Measurements from ENCODE around the gene GNB5.
"Not testable (repeated sequence)": the region's sequence is repeated elsewhere in the genome, so short reads cannot be mapped to it uniquely, and the experiment has no call there.

GNB5 gene

GRCh38 chr15:52206446-52206845, 15.3 kb upstream of the GNB5 start:
- no peak for DNase-seq

DNA sequence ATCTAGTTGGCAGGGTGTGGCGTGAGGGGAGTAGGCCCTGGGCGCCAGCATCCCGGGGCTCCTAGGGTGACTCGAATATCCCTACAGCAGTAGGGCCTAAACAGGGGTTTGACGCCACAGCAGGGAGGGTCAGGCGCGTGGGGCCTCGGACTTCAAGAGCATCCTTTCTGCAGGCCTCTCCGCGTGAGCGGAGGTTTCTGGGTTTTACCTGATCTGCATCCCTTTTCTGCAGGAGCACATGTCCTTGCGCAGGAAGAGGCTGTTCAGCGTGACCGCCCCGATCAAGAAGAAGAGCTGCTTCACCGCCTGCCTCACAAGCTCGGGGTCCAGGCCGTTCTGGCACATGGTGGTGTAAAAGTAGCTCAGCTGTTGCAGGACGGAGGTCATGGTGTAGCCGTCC, 13.5 kb upstream of the GNB5 start:
- no peak for DNase-seq

DNA sequence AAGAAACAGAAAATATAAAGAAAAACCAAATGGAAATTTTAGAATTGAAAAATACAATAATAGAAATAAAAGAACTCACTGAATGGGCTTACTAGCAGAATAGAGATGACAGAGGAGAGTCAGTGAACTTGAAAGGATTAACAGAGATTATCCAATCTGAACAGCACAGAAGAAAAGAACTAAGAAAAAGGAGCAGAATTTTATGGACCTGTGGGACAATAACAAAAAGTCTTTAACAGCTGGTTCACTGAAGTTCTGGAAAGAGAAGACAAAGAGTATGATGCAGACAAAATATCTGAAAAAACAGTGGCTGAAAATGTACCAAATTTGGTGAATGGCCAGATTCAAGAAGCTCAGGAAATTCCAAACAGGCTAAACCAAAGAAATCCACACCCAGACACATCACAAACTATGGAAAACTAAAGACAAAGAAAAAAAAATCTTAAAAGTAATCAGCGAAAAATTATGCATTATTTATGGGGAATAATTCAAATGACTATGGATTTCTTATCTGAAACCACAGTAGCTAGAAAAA, 9.7 kb upstream of the GNB5 start:
- DNase-seq, result no peak

- no peak for DNase-seq
Measured at GRCh38 chr15:52199271-52199670, 8.1 kb upstream of the GNB5 start.

DNA sequence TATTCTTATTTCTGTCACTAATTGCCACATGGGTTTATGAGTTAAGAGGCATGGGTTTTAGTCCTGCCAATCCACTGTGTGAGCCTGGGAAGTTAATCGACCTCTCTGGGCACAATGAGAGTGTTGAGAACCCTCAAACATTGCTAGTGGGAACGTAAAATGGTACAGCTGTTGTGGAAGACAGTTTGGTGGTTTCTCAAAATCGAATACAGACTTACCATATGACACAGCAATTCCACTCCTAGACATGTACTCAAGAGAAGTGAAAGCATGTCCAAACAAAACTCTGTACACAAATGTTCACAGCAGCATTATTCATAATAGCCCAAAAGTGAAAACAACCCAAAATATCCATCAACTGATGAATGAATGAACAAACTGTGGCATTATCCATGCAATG, 5.7 kb upstream of the GNB5 start:
- DNase-seq, result no peak

- DNase-seq, result no peak
Measured at GRCh38 chr15:52193791-52194190, 2.6 kb upstream of the GNB5 start.

- no peak for DNase-seq
Measured at GRCh38 chr15:52193321-52193720, 2.1 kb upstream of the GNB5 start.

DNA sequence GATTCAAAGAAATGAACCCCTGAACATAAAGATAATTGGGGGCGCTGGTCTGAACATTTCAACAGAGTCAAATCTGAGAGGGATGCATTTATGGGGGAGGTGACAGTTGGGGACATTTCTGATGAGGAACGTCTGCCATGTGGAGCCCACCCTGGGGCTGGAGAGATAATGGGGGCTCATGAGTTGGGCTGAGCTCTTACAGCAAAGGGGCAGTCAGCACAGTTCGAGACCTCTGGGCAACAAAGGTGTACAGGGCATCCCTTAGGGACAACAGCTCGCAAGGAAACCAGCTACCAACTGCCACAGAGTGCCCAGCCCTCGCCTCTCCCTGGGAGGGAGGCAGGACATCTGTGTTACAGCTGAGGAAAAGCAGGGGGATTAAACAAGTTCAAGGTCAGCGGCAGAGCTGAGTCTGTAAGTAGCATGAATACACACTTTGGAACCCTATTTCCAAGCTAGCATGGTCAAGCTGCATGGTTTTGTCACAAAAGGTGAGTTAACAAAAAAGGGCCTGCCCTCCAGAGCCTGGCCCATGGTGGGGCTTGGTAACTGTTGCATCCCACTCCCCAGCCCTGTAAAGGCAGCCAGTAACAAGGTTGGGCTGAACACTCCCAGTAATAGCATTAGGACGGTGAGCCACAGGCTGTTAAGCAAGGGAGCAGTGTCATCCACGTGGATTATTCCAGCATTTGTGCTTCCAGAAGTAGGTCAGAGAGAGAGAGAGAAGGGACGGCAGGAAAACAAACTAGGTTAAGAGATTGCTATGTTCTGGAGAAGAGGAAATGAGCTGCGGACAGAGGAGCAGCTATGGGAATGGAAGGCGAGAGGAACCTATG, 4.3 kb downstream of the GNB5 start:
- DNase-seq, result no peak

- no peak for DNase-seq
Measured at GRCh38 chr15:52185151-52185561, 6.0 kb downstream of the GNB5 start.

DNA sequence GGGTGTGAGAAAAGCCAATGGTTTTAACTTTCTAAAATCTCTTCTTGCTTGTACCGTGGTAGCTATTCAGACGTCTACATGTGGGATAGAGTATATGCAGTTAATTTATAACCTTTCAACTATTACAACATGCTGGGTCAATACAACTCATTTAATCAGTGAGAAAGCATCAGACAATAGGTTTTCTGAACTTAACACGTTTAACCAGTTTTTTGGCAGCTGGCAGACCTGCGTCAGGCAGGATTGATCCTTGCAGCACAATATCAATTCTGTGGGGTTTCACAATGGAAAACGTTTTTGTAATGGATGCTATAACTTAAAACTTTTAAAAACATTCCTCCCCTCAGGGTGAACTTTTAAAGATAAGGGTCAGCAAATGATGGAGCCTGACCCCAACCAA, 6.5 kb downstream of the GNB5 start:
- no peak for DNase-seq

GRCh38 chr15:52183562-52184173, 7.5 kb downstream of the GNB5 start:
- DNase-seq, result peak; percentile 24 to 38

GRCh38 chr15:52181938-52182780, 9.0 kb downstream of the GNB5 start:
- no peak for DNase-seq

GRCh38 chr15:52180851-52181450, 10.2 kb downstream of the GNB5 start:
- DNase-seq, result no peak

- DNase-seq, result peak in 1 of 2 donors; percentile 37
Measured at GRCh38 chr15:52180196-52180835, 10.9 kb downstream of the GNB5 start.

DNA sequence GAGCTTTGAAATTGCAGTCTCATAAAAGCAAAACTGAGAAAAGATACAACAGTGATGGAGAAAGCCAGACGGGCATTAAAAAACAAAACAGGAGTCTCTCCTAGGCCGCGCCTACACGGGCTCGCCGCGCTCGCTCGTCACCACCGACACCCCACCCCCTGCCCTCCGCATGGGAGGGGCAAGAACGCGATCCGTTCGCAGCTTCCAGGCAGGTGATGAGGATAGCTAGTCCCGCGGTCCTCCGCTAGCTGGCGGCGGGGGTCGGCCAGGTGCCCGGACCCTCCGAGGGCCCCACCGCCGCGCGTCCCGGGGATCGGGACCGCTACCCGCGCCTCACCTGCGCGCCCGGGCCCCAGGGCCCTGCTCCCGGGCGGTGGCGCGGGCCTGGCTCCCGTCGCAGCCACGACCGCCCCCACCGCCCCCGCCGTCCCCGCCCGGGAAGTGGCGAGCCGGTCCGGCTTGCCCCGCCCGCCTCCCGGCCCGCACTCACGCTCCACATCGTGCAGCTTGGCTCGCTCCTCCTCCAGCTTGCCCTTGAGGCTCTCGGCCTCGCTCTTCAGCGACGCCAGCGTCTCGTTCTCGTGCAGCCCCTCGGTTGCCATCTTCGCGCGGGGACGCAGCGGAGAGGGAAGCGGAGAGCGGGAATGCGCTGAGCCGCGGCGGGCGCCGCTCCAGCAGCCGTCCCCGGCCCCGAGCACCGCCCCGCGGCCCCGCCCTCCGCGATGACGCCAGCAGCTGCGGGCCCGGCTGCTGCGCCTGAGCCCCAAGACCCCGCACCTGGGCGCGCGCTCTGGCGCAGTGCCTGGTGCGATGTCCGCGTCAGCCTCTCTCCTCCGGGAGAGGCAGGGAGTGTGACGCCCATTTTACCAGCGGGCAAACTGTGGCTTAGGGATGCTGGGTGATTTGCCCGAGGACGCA, 11.7 kb downstream of the GNB5 start:
- DNase-seq, result peak; percentile 88

GRCh38 chr15:52178765-52179164, 12.4 kb downstream of the GNB5 start:
- no peak for DNase-seq

DNA sequence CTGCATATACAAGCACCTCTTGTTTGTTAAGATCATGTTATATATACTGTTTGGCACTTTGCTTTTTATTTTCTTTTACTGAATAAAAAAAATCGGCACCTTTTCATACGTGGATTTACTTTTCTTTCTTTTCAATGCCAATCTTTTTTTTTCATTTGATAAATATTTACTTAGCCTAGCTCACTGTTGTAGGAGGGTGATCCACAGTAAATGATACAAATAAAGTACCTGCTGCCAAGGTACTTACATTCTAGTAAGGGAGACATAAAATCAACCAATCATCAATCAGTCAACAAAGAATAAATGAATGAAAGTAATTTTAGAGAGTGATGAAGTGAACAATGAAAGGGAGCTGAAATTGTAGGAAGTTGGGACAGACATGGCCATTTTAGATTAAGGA, 18.3 kb downstream of the GNB5 start:
- DNase-seq, result no peak

DNA sequence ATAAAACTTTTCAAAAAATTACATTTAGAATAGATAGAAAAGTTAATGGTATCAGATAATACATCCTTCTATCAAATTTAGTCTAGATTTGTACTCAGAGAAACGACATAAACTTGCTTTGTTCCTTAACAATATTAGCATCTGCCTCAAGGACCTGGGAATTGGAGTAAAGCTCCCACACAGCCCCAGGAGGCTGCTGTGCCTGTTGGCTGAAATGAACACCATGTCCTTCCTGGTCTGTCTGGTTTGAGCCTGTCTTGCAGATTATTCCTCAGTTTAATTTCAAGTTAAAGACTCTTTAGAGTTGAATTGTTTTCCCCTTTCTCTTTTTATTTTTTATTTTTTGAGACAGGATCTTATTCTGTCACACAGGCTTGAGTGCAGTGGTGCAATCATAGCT, 19.4 kb downstream of the GNB5 start:
- DNase-seq, result no peak

DNA sequence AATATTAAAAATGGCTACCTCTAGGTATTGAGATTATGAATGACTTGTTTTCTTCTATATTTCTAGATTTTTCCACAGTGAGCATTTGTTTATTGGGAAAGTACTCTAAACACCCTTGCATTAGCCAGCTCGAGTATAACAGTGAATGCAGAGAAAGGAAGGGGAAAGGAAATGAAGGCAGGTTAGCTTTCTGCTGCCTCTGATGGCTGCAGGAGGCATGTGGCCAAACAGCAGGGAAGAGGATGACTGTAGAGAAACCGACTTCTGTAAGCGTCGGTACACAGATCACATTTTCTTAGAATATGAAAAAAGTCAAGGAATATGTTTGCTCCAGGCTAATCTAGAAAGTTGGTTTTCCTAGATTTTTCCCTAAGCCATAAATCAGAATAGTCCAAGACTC, 19.8 kb downstream of the GNB5 start:
- no peak for DNase-seq

GRCh38 chr15:52170199-52170598, 21.0 kb downstream of the GNB5 start:
- not testable (repeated sequence) for DNase-seq

GRCh38 chr15:52165494-52166131, 25.6 kb downstream of the GNB5 start:
- not testable (repeated sequence) for DNase-seq
